Measurements from ENCODE around the gene CHCHD3.

The CHCHD3 gene

GRCh38 chr7:133077394-133077793 is 4.5 kb downstream of the CHCHD3 start:
- DNase-seq (ENCODE audit: low read depth) = no peak

GRCh38 chr7:133076142-133076541 is 5.7 kb downstream of the CHCHD3 start:
- no peak for DNase-seq (ENCODE audit: low read depth)

GRCh38 chr7:133071506-133071905 is 10.4 kb downstream of the CHCHD3 start:
- no peak for DNase-seq (ENCODE audit: low read depth)

- no peak for DNase-seq (ENCODE audit: low read depth)
Observed at GRCh38 chr7:133070562-133070961, 11.3 kb downstream of the CHCHD3 start.

GRCh38 chr7:133065301-133065700 is 16.6 kb downstream of the CHCHD3 start:
- DNase-seq (ENCODE audit: low read depth) = no peak

GRCh38 chr7:133064082-133064820 is 17.6 kb downstream of the CHCHD3 start:
- no peak for DNase-seq (ENCODE audit: low read depth)

- no peak for DNase-seq (ENCODE audit: low read depth)
Observed at GRCh38 chr7:133061792-133062191, 20.1 kb downstream of the CHCHD3 start.

- no peak for DNase-seq (ENCODE audit: low read depth)
Observed at GRCh38 chr7:133061357-133061756, 20.5 kb downstream of the CHCHD3 start.

GRCh38 chr7:133060004-133060403 is 21.9 kb downstream of the CHCHD3 start:
- no peak for DNase-seq (ENCODE audit: low read depth)

GRCh38 chr7:133059263-133059662 is 22.6 kb downstream of the CHCHD3 start:
- DNase-seq (ENCODE audit: low read depth) = no peak

- DNase-seq (ENCODE audit: low read depth) = no peak
Observed at GRCh38 chr7:133056370-133057238, 25.3 kb downstream of the CHCHD3 start.

- no peak for DNase-seq (ENCODE audit: low read depth)
Observed at GRCh38 chr7:133054162-133054840, 27.6 kb downstream of the CHCHD3 start.

- DNase-seq (ENCODE audit: low read depth) = no peak
Observed at GRCh38 chr7:133053321-133053891, 28.5 kb downstream of the CHCHD3 start.

- DNase-seq (ENCODE audit: low read depth) = no peak
Observed at GRCh38 chr7:133052826-133053225, 29.1 kb downstream of the CHCHD3 start.

GRCh38 chr7:133052401-133052756 is 29.5 kb downstream of the CHCHD3 start:
- no peak for DNase-seq (ENCODE audit: low read depth)

- no peak for DNase-seq (ENCODE audit: low read depth)
Observed at GRCh38 chr7:133051719-133052400, 30.0 kb downstream of the CHCHD3 start.

GRCh38 chr7:133051066-133051465 is 30.8 kb downstream of the CHCHD3 start:
- no peak for DNase-seq (ENCODE audit: low read depth)

- no peak for DNase-seq (ENCODE audit: low read depth)
Observed at GRCh38 chr7:133050200-133050995, 31.5 kb downstream of the CHCHD3 start.

GRCh38 chr7:133048589-133048988 is 33.3 kb downstream of the CHCHD3 start:
- no peak for DNase-seq (ENCODE audit: low read depth)

GRCh38 chr7:133047321-133047720 is 34.6 kb downstream of the CHCHD3 start:
- DNase-seq (ENCODE audit: low read depth) = no peak

Data from activated gamma-delta T cell treated with anti-CD3 and anti-CD28 coated beads, Interleukin-2, amount 50 U/mL, for 16 hours (primary cell).